Thoracic aorta endothelial cell (primary cell): ENCODE measurements around the gene ASCL5. TPM values are rescaled to one million over a fixed set of nuclear protein-coding genes. Genes with fewer than 3 reads are reported as not detected.

ENCODE experiments used
- total RNA-seq: library from RNA; depleted of rRNA; stranded (reverse); fragments of >200 nt; gene quantifications from 2 replicates; pipeline ENCODE4 v1.2.3, GENCODE V29; 2012

Gene ASCL5, protein sequence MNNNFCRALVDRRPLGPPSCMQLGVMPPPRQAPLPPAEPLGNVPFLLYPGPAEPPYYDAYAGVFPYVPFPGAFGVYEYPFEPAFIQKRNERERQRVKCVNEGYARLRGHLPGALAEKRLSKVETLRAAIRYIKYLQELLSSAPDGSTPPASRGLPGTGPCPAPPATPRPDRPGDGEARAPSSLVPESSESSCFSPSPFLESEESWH
- total RNA-seq: not detected in 2 replicates

DNA sequence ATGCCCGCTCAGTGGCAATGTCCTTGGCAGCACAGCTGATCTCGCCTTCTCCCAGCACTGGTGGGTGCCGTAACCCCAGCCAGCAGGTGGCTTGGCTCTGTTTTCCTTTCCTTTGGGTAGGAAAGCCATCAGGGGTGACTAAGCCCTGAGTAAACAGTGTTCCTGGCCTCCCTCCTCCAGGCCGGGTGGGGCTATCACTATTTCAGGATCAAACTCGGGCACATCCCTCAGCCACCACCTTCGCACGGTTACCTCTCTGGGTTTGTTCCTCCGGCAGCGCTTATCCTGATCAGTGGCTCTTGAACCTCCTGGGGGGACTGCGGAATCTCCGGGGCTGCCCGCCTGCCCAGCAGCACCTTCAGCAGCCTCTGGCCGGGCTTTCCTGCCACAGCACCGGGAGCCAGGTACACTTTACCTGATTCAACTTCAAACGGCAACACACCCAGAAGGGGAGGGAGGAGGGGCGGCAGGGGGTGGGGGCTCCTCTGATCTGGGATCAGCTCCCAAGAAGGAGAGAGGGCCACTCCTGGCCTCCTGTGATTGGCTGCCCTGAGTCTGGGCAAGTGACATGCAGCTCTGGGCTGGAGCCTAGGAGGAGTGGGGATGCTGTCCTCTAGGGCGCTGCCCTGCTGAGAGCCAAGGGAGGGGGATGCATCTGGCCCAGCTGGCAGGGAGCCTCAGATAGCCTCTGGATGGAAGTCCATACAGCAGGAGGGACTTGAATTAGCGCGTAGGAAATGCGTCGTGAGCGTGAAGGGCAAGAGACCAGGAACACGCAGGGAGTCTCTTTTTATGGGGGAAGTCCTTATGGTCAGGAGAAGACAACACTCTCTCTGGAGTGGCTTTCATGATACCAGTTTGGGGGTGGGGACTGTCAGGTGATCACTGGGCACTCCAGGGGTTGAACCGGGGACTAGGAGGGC lies at the start of gene ASCL5:
Gene ASCL5, minus strand, starts transcription at position 353 of the 923 bp plus-strand sequence. CDS start 11,812 bp downstream, outside the sequence.

DNA sequence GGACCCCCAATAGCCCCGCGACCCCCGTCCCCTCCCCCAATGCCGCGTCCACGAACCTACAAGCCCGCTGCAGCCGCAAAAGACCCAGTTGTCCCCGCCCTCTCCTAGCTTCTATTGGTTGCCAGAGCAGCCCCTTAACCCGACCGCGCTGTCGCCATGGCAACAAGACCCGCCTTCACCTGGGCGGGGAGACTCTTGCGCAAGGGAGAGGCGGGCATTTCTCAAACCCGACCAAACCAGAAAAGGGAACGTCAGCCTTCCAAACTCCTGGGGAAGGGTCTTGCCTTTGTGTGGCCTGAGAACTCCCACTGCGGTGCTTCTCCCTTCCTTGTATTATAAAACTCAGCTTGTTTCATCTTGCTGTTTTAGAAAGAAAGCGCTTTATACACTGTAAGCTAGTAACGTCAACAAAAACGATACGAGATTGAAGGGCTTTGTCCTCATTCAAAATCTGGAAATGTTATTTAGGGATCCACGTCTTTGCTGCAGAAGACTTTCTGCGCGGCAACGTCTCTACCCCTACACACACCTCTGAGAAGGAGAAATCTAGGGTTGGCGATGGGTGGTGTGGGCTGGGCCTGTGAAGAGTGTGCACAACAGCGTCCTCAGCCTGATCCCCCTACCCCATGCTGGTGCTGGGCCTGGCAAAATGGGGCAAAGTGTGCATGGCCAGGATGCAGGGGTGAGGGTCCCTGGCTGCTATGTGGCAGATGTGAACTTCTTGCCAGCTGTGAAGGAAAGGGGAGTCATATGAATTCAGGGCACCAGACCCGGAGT lies 27.6 kb upstream of the ASCL5 start, which contains the start of gene TMEM9:
Gene TMEM9, minus strand, starts transcription at position 86 of the 777 bp plus-strand sequence. CDS start 551 bp downstream, outside the sequence.

DNA sequence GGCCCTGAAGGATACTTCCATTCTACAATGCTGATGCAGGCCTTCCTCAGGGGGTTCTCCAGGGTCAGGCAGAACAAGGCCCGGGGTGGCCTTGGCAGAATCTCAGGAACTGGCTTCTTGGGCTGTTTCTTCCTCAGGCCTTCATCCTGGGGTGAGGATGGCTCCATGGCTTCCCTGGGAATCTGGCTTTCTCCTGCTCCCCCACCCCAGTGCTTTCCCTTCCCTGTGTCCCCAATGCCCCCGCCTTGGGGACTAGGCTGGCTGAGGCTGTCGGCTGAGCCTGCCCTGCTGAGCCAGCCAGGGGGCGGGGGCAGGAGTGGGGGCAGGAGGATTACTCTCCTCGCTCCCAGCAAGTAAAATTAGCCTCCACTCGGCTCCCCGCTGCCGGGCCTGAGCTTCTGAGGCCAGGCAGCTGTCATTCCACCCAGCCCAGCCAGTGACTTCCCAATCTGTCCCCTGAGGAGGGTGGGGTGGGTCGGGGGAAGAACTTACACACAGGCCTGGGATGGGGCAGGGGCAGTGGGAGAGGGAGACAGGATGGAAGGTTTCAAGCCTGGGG lies 14.7 kb downstream of the ASCL5 start, which contains the start of gene CACNA1S:
Gene CACNA1S, minus strand, starts transcription at position 254 of the 559 bp plus-strand sequence. Its CDS starts 87 bp downstream, at position 167.

Other genes starting within 250 kb of the ASCL5 start
- gene INAVA, start 232.3 kb downstream of the ASCL5 start, total RNA-seq: under 0.01 TPM in 1 of 2 replicates, not detected in the other
- 2.7 TPM in 2 replicates for gene KIF21B, start 103.5 kb downstream of the ASCL5 start, total RNA-seq
- not detected in 2 replicates for gene CACNA1S, start 14.8 kb downstream of the ASCL5 start, total RNA-seq
- gene TMEM9, start 27.3 kb upstream of the ASCL5 start, total RNA-seq: 19.1 and 27.7 TPM in 2 replicates
- not detected in 2 replicates for gene IGFN1, start 63.6 kb upstream of the ASCL5 start, total RNA-seq
- gene PKP1, start 156.3 kb upstream of the ASCL5 start, total RNA-seq: not detected in 2 replicates